K562 (cell line): ENCODE data around the gene CARD14. TPM values are rescaled to one million over a fixed set of nuclear protein-coding genes. Genes with fewer than 3 reads are reported as not detected.

Experiments
- CHD7 ChIP-seq: fragments of 200-600 bp; sonication (generic); IDR thresholded peaks from one replicate; pipeline ENCODE4 v1.6.1; 2012; ENCODE audit warnings: mild to moderate bottlenecking, low read depth, low read length, inconsistent platforms
- EP300 ChIP-seq: IDR thresholded peaks from 2 replicates; pipeline ENCODE4 v1.6.1; 2012; ENCODE audit warnings: low read length, improper control_type of control experiment
- EP400 ChIP-seq: fragments of 450-650 bp; IDR thresholded peaks from 2 replicates; pipeline ENCODE4 v1.6.1; 2017; ENCODE audit warnings: antibody characterized with exemption, mild to moderate bottlenecking, moderate library complexity
- KLF1 ChIP-seq: fragments of 450-650 bp; IDR thresholded peaks from 2 replicates; pipeline ENCODE4 v1.6.1; 2016; ENCODE audit warnings: missing genetic modification characterization, missing compliant biosample characterization
- MAFF ChIP-seq: IDR thresholded peaks from 2 replicates; pipeline ENCODE4 v1.6.1; 2012; ENCODE audit warnings: low read length, improper control_type of control experiment
- MAZ ChIP-seq, 2 experiments: fragments of 450-650 bp in 1 of 2; sonication (generic) in 1 of 2; formaldehyde crosslinking; IDR thresholded peaks in 1 of 2; conservative IDR thresholded peaks in 1 of 2; 2 replicates each; pipeline versions ENCODE4 v1.4.0 to v1.5.0; 2020; ENCODE audit warnings: mild to moderate bottlenecking in 1 of 2, missing genetic modification reagents in 1 of 2
- MTA2 ChIP-seq: fragments of 450-650 bp; IDR thresholded peaks from 2 replicates; pipeline ENCODE4 v1.6.1; 2016; ENCODE audit warnings: low read depth
- POLR2A ChIP-seq: fragments of 450-650 bp; conservative IDR thresholded peaks from 2 replicates; pipeline ENCODE4 v1.6.1; 2016
- ZEB2 ChIP-seq: fragments of 450-650 bp; IDR thresholded peaks from 2 replicates; pipeline ENCODE4 v1.6.1; 2016
- polyA plus RNA-seq, 8 experiments: library from polyadenylated mRNA; depleted of rRNA in 4 of 8; stranded (reverse) in 5 of 8; unstranded in 3 of 8; fragments of >200 nt; fragmentation: Nextera tagmentation in 2 of 8; fragmentation: Illumina TruSeq in 1 of 8; extraction: Ambion mirVana in 2 of 8; extraction: Trizol in 1 of 8; gene quantifications; 2 replicates each; pipeline versions ENCODE4 v1.2.1 to v1.2.3, GENCODE V29; 2011 to 2014; ENCODE audit warnings: inconsistent platforms in 1 of 8, missing spikeins in 1 of 8
- total RNA-seq, 7 experiments: library from RNA; depleted of rRNA in 6 of 7; stranded (reverse); fragments of >200 nt in 6 of 7; fragmentation: Illumina TruSeq in 2 of 7; extraction: Trizol in 2 of 7; gene quantifications; 2 replicates each; pipeline versions ENCODE4 v1.2.1 to v1.2.3, GENCODE V29; 2011 to 2021; ENCODE audit warnings: low replicate concordance in 1 of 7
- TF ChIP-seq, protein P1 (sequence below): fragments of 450-650 bp; IDR thresholded peaks from 2 replicates; pipeline ENCODE4 v1.6.1; 2016
- TF ChIP-seq, protein P2 (sequence below): fragments of 250-450 bp; sonication (Bioruptor Pico); IDR thresholded peaks from 2 replicates; pipeline ENCODE4 v1.4.0; 2020; ENCODE audit warnings: mild to moderate bottlenecking, moderate library complexity
- TF ChIP-seq, protein P3 (sequence below): fragments of 250-450 bp; sonication (Bioruptor Pico); IDR thresholded peaks from 2 replicates; pipeline ENCODE4 v1.4.0; 2020

The CARD14 gene
- total and polyA plus RNA-seq, 9 of the 15 experiments (the other 6 are each of a cell fraction or from before 2014, with no cell fraction given): not detected

GRCh38 chr17:80254396-80255251 lies 84.8 kb downstream of the CARD14 start (continued):
- peak; percentile 70 for TF ChIP-seq POLR2A
- TF ChIP-seq MAZ (CRISPR knock-in tag; conservative IDR thresholded peaks at IDR 0.05 in 1 of 2, IDR thresholded peaks at IDR 0.05 in 1 of 2): peak in 1 of 2 experiments; percentile 69; a peak in 2 of 4 replicates
- peak; percentile 65; the same call in 1 of the 2 replicates for TF ChIP-seq ZEB2
- TF ChIP-seq, protein P1, sequence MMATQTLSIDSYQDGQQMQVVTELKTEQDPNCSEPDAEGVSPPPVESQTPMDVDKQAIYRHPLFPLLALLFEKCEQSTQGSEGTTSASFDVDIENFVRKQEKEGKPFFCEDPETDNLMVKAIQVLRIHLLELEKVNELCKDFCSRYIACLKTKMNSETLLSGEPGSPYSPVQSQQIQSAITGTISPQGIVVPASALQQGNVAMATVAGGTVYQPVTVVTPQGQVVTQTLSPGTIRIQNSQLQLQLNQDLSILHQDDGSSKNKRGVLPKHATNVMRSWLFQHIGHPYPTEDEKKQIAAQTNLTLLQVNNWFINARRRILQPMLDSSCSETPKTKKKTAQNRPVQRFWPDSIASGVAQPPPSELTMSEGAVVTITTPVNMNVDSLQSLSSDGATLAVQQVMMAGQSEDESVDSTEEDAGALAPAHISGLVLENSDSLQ: peak; percentile 28; the same call in 1 of the 2 replicates
- TF ChIP-seq EP400: peak; percentile 77
- TF ChIP-seq MAFF: peak; percentile 99
- TF ChIP-seq EP300: peak; percentile 93
- TF ChIP-seq, protein P2, sequence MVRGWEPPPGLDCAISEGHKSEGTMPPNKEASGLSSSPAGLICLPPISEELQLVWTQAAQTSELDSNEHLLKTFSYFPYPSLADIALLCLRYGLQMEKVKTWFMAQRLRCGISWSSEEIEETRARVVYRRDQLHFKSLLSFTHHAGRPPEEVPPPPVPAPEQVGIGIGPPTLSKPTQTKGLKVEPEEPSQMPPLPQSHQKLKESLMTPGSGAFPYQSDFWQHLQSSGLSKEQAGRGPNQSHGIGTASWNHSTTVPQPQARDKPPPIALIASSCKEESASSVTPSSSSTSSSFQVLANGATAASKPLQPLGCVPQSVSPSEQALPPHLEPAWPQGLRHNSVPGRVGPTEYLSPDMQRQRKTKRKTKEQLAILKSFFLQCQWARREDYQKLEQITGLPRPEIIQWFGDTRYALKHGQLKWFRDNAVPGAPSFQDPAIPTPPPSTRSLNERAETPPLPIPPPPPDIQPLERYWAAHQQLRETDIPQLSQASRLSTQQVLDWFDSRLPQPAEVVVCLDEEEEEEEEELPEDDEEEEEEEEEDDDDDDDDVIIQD (CRISPR knock-in tag): 0 out of 2 replicates have a peak, but pooled peaks have one; percentile 33
- TF ChIP-seq MTA2: peak; percentile 47
- TF ChIP-seq KLF1: no peak
- TF ChIP-seq, protein P3, sequence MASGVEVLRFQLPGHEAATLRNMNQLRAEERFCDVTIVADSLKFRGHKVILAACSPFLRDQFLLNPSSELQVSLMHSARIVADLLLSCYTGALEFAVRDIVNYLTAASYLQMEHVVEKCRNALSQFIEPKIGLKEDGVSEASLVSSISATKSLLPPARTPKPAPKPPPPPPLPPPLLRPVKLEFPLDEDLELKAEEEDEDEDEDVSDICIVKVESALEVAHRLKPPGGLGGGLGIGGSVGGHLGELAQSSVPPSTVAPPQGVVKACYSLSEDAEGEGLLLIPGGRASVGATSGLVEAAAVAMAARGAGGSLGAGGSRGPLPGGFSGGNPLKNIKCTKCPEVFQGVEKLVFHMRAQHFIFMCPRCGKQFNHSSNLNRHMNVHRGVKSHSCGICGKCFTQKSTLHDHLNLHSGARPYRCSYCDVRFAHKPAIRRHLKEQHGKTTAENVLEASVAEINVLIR (CRISPR knock-in tag): peak; percentile 65; the same call in 1 of the 2 replicates
- no peak for TF ChIP-seq CHD7
